ENCODE results near the gene SMPDL3A. TPM values are rescaled to one million over a fixed set of nuclear protein-coding genes. Genes with fewer than 3 reads are reported as not detected.

Gene SMPDL3A
- total and polyA plus RNA-seq, 2 of the 13 experiments (the other 11 are each of a cell fraction or from before 2014, with no cell fraction given) = 7.8 to 17.3 TPM

DNA sequence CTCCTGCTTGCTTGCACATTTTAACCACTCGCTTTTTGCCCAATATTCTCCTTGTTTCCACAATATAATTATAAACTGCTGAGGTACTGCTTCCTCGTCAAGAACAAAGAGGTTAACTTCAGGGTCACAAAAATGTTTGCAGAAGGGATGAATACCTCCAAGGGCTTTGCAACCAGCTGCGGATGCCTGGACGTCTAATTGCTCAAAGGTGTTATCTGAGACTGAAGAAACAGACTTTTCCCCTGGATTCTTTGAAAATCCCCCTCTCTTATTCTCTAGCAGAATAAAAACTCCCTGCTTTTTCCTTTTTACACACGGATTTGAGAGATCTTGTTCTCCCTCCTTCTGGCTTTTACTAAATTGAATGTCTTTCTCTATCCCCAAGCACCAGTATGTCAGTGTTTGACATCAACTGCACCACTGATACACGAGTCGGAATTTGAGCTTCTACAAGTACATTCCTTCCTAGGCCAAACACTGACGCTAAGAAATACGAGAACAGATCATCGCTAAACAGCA, 336 bp upstream of the SMPDL3A start (continued):
- TF ChIP-seq, protein P1, sequence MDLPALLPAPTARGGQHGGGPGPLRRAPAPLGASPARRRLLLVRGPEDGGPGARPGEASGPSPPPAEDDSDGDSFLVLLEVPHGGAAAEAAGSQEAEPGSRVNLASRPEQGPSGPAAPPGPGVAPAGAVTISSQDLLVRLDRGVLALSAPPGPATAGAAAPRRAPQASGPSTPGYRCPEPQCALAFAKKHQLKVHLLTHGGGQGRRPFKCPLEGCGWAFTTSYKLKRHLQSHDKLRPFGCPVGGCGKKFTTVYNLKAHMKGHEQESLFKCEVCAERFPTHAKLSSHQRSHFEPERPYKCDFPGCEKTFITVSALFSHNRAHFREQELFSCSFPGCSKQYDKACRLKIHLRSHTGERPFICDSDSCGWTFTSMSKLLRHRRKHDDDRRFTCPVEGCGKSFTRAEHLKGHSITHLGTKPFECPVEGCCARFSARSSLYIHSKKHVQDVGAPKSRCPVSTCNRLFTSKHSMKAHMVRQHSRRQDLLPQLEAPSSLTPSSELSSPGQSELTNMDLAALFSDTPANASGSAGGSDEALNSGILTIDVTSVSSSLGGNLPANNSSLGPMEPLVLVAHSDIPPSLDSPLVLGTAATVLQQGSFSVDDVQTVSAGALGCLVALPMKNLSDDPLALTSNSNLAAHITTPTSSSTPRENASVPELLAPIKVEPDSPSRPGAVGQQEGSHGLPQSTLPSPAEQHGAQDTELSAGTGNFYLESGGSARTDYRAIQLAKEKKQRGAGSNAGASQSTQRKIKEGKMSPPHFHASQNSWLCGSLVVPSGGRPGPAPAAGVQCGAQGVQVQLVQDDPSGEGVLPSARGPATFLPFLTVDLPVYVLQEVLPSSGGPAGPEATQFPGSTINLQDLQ (CRISPR knock-in tag; IDR thresholded peaks at IDR 0.05) = peak; percentile 65; the same call in 1 of the 2 replicates
- no peak for TF ChIP-seq ZNF317 (CRISPR knock-in tag; IDR thresholded peaks at IDR 0.05)
- TF ChIP-seq, protein P2, sequence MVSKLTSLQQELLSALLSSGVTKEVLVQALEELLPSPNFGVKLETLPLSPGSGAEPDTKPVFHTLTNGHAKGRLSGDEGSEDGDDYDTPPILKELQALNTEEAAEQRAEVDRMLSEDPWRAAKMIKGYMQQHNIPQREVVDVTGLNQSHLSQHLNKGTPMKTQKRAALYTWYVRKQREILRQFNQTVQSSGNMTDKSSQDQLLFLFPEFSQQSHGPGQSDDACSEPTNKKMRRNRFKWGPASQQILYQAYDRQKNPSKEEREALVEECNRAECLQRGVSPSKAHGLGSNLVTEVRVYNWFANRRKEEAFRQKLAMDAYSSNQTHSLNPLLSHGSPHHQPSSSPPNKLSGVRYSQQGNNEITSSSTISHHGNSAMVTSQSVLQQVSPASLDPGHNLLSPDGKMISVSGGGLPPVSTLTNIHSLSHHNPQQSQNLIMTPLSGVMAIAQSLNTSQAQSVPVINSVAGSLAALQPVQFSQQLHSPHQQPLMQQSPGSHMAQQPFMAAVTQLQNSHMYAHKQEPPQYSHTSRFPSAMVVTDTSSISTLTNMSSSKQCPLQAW (CRISPR knock-in tag; IDR thresholded peaks at IDR 0.05) = no peak
- no peak for TF ChIP-seq ZSCAN25 (CRISPR knock-in tag; IDR thresholded peaks at IDR 0.05)
- TF ChIP-seq NFATC3 (CRISPR knock-in tag; IDR thresholded peaks at IDR 0.05) = 0 out of 2 replicates have a peak, but pooled peaks have one; percentile 16
- no peak for TF ChIP-seq FOSL2 (CRISPR knock-in tag; IDR thresholded peaks at IDR 0.05)
- TF ChIP-seq PRDM10 (CRISPR knock-in tag; IDR thresholded peaks at IDR 0.05; ENCODE audit: low read depth) = no peak
